ENCODE measurements around the gene MED15. TPM values are rescaled to one million over a fixed set of nuclear protein-coding genes. Genes with fewer than 3 reads are reported as not detected.
A peak's percentile ranks its signal among the peaks of the same experiment; 100 is the strongest.

Gene MED15
- total RNA-seq, 4 donors from 2014 or later: 33.6 to 65.1 (median 36.1) TPM

- H3K4me3 ChIP-seq (replicated peaks in 1 of 3): peak overlapping the region in 1 of 3 donors; percentile 77
- 51 to 52% methylated on average over 10 of the region's 10 CpGs for WGBS, 2 donors
- TF ChIP-seq POLR2A (IDR thresholded peaks at IDR 0.05): no peak
- TF ChIP-seq, protein P1, sequence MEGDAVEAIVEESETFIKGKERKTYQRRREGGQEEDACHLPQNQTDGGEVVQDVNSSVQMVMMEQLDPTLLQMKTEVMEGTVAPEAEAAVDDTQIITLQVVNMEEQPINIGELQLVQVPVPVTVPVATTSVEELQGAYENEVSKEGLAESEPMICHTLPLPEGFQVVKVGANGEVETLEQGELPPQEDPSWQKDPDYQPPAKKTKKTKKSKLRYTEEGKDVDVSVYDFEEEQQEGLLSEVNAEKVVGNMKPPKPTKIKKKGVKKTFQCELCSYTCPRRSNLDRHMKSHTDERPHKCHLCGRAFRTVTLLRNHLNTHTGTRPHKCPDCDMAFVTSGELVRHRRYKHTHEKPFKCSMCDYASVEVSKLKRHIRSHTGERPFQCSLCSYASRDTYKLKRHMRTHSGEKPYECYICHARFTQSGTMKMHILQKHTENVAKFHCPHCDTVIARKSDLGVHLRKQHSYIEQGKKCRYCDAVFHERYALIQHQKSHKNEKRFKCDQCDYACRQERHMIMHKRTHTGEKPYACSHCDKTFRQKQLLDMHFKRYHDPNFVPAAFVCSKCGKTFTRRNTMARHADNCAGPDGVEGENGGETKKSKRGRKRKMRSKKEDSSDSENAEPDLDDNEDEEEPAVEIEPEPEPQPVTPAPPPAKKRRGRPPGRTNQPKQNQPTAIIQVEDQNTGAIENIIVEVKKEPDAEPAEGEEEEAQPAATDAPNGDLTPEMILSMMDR (IDR thresholded peaks at IDR 0.05): no peak
- H3K9me3 ChIP-seq: no peaks in the 10 kb centered on the region
- DNase-seq: no peak
- no peaks in the 10 kb centered on the region for H3K27me3 ChIP-seq
- H3K27ac ChIP-seq: peak overlapping the region; percentile 25 to 87 (median 87)
- intact Hi-C loops (cut with DNase I): loop anchor here (5.0 kb wide), 1 partner anchor 58 kb away; no protein-coding TSS in a partner anchor
- H3K36me3 ChIP-seq: no peaks in the 10 kb centered on the region
- H3K4me1 ChIP-seq: peaks cover 30 to 42% of the 10 kb centered on the region in 2 donors
Observed at GRCh38 chr22:20508815-20509271, 1.4 kb downstream of the MED15 start.

- Histone ChIP-seq H3K27me3 (no peaks in the 10 kb centered on the region), H3K4me1 (peaks cover 30 to 37% of the 10 kb centered on the region in 2 donors), H3K4me3 (replicated peaks in 1 of 3) (no peak overlapping the region), H3K27ac (peak overlapping the region; percentile 25 to 87 (median 87)), H3K9me3 (no peaks in the 10 kb centered on the region), H3K36me3 (no peaks in the 10 kb centered on the region)
- TF ChIP-seq, protein P1 (IDR thresholded peaks at IDR 0.05): no peak
- no peak for TF ChIP-seq POLR2A (IDR thresholded peaks at IDR 0.05)
- intact Hi-C loops (cut with DNase I): loop anchor here (5.0 kb wide), 1 partner anchor 58 kb away; no protein-coding TSS in a partner anchor
- peak; percentile 50 to 56 for DNase-seq
- WGBS, 2 donors: 53 to 54% methylated on average over 7 of the region's 7 CpGs
Observed at GRCh38 chr22:20509344-20510047, 2.1 kb downstream of the MED15 start.

DNA sequence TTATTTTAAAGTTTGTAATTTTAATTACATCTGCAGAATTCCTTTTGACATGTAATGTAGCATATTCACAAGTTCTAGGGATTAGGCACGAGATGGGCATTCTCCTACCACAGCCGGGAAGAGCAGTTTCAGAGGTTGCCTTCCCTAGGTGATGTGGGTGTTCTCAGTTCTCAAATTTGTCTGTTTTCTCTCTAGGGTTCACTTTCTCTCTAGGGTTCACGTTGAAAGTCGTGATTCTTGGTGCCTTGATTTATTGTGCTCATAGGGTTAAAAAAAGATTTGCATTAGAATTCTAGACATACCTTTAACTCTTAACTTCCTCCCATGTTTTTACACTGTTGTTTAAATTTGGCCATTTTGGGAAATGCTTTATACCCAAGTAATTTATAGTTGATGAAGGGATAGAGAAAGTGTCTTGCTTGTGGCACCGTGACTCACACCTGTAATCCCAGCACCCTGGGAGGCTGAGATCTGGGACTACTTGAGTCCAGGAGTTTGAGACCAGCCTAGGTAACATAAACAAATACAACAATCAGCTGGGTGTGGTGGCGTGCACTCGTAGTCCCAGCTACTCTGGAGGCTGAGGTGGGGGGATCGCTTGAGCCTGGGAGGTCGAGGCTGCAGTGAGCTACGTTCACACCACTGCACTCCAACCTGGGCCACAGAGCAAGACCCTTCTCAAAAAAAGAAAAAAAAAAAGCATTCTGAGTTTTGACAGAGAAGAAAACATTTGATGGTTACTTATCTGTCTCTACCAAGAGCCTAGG lies 3.6 kb downstream of the MED15 start:
- WGBS, 2 donors: 86 to 89% methylated on average over 10 of the region's 10 CpGs
- Histone ChIP-seq H3K4me3 (replicated peaks in 1 of 3) (no peak overlapping the region), H3K4me1 (peaks cover 30 to 40% of the 10 kb centered on the region in 2 donors), H3K9me3 (no peaks in the 10 kb centered on the region), H3K27ac (no peak overlapping the region), H3K36me3 (no peaks in the 10 kb centered on the region), H3K27me3 (no peaks in the 10 kb centered on the region)
- TF ChIP-seq POLR2A (IDR thresholded peaks at IDR 0.05): no peak
- TF ChIP-seq, protein P1 (IDR thresholded peaks at IDR 0.05): no peak
- no peak for DNase-seq
- intact Hi-C loops (cut with DNase I): no loop called here

DNA sequence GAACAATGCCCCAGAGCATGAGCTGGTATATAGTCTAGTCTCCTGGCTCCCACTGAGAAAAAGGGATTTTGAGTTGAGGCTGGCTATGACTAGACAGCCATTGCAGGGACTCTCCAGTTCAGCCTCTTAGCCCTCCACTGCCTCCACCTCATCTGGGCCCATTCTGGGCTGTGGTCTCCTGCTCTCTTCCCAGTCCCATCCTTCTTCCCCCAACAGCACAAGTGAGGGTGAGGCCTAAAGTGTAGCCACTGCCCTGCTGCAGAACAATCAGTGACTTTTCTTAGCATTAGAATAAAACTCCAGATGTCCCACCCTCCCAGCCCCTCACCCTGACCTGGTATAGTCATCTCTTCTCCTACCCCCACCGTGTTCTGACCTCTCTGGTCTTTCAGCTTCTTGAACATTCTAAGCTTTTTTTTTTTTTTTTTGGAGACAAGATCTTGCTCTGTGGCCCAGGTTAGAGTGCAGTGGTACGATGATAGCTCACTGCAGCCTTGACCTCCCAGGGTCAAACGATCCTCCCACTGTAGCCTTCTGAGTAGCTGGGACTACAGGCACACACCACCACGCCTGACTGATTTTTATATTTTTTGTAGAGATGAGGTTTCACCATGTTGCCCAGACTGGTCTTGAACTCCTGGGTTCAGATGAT lies 4.3 kb downstream of the MED15 start:
- Histone ChIP-seq H3K9me3 (no peaks in the 10 kb centered on the region), H3K27me3 (no peaks in the 10 kb centered on the region), H3K4me1 (peaks cover 30 to 40% of the 10 kb centered on the region in 2 donors), H3K36me3 (no peaks in the 10 kb centered on the region), H3K27ac (no peak overlapping the region), H3K4me3 (replicated peaks in 1 of 3) (no peak overlapping the region)
- no peak for TF ChIP-seq POLR2A (IDR thresholded peaks at IDR 0.05)
- TF ChIP-seq, protein P1 (IDR thresholded peaks at IDR 0.05): no peak
- 71 to 81% methylated on average over 4 of the region's 4 CpGs for WGBS, 2 donors
- no peak for DNase-seq
- intact Hi-C loops (cut with DNase I): no loop called here
